ENCODE data around the gene ENDOV. TPM values are rescaled to one million over a fixed set of nuclear protein-coding genes. Genes with fewer than 3 reads are reported as not detected.

ENDOV gene
- total and polyA plus RNA-seq, 4 donors = 5.7 to 11.9 (median 8.3) TPM

Small RNA genes within 50 kb of the gene (small RNA-seq; reads per million reads assigned to genes)
- gene MIR4730 = not detected

Other genes with a start within 250 kb of the ENDOV start
- gene CARD14, start 245.1 kb upstream of the ENDOV start, total RNA-seq = under 1 TPM; 0.25 to 0.70 TPM
- gene CARD14, start 245.1 kb upstream of the ENDOV start, polyA plus RNA-seq = under 1 TPM; 0.07 to 0.32 TPM
- 10 to 100 TPM in 1 of 2 donors, 1 to 10 TPM in 1; 5.8 to 15.2 TPM for gene SGSH, start 194.8 kb upstream of the ENDOV start, total RNA-seq
- 10 to 100 TPM; 10.6 to 19.8 TPM for gene SGSH, start 194.8 kb upstream of the ENDOV start, polyA plus RNA-seq
- 1 to 10 TPM; 6.9 to 8.2 TPM for gene SLC26A11, start 194.7 kb upstream of the ENDOV start, total RNA-seq
- gene SLC26A11, start 194.7 kb upstream of the ENDOV start, polyA plus RNA-seq = 1 to 10 TPM; 3.3 to 4.2 TPM
- 100 to 1,000 TPM in 1 of 2 donors, 10 to 100 TPM in 1; 42.0 to 104 TPM for gene RNF213, start 154.3 kb upstream of the ENDOV start, total RNA-seq
- gene RNF213, start 154.3 kb upstream of the ENDOV start, polyA plus RNA-seq = 10 to 100 TPM; 18.2 to 25.1 TPM
- gene NPTX1, start 61.4 kb downstream of the ENDOV start, total RNA-seq = under 1 TPM in 1 of 2 donors, not detected in 1; under 0.01 TPM
- gene NPTX1, start 61.4 kb downstream of the ENDOV start, polyA plus RNA-seq = not detected
- gene RPTOR, start 129.7 kb downstream of the ENDOV start, total RNA-seq = 10 to 100 TPM; 13.3 to 25.4 TPM
- 1 to 10 TPM; 4.8 to 10.0 TPM for gene RPTOR, start 129.7 kb downstream of the ENDOV start, polyA plus RNA-seq

All from liver (tissue), 5 donors.